Breast epithelium (tissue), 3 donors: ENCODE data around the gene GORASP1.

Experiments
- CTCF ChIP-seq, 3 donors: fragments of 450-650 bp; IDR thresholded peaks; one replicate each; pipeline ENCODE4 v1.5.1; 2016 to 2017; ENCODE audit warnings: antibody characterized with exemption in 3 of 3, mild to moderate bottlenecking in 3 of 3, moderate library complexity in 3 of 3
- POLR2A ChIP-seq: fragments of 450-650 bp; IDR thresholded peaks from one replicate; pipeline ENCODE4 v1.6.1; 2016; ENCODE audit warnings: antibody characterized with exemption, mild to moderate bottlenecking, moderate library complexity
- POLR2AphosphoS5 ChIP-seq, 3 donors: sonication (generic); formaldehyde crosslinking; IDR thresholded peaks; one replicate each; pipeline ENCODE4 v1.6.1; 2017; ENCODE audit warnings: antibody characterized with exemption in 3 of 3

GRCh38 chr3:39108200-39108710 lies 828 bp upstream of the GORASP1 start:
- TF ChIP-seq CTCF (IDR thresholded peaks at IDR 0.05) = no peak
- no peak for TF ChIP-seq POLR2A
- no peak for TF ChIP-seq POLR2AphosphoS5 (IDR thresholded peaks at IDR 0.05)
